Panc1 (cell line): Measurements from ENCODE around the gene ZRANB1.

ENCODE experiments used
- CTCF ChIP-seq: fragments of 450-650 bp; IDR thresholded peaks from 2 replicates; pipeline ENCODE4 v1.5.1; 2017; ENCODE audit warnings: mild to moderate bottlenecking
- POLR2AphosphoS5 ChIP-seq: IDR thresholded peaks from 2 replicates; pipeline ENCODE4 v1.6.1; 2012; ENCODE audit warnings: mild to moderate bottlenecking, low read depth, low read length, moderate library complexity
- REST ChIP-seq, 2 experiments: IDR thresholded peaks; 2 replicates each; pipeline ENCODE4 v1.6.1; 2011 to 2012; ENCODE audit warnings: low read depth in 2 of 2, control low read depth in 1 of 2, low read length in 1 of 2, mild to moderate bottlenecking in 1 of 2, moderate library complexity in 1 of 2; ENCODE audit not compliant: insufficient read depth in 1 of 2
- SIN3A ChIP-seq: IDR thresholded peaks from 2 replicates; pipeline ENCODE4 v1.6.1; 2012; ENCODE audit warnings: low read depth, mild to moderate bottlenecking, low read length, moderate library complexity, borderline replicate concordance; ENCODE audit not compliant: insufficient read depth

GRCh38 chr10:124926548-124926947, 15.4 kb upstream of the ZRANB1 start:
- no peak for TF ChIP-seq CTCF
- no peak for TF ChIP-seq REST (IDR thresholded peaks at IDR 0.05; ENCODE audit: insufficient read depth in 1 of 2, low read depth in 2 of 2, low read length in 1 of 2)
- TF ChIP-seq POLR2AphosphoS5: no peak
- no peak for TF ChIP-seq SIN3A
